ENCODE results near the gene TSPAN18. TPM values are rescaled to one million over a fixed set of nuclear protein-coding genes. Genes with fewer than 3 reads are reported as not detected.

TSPAN18 gene
- total RNA-seq, 1 experiment from 2014 or later, result 1.8 TPM

GRCh38 chr11:44763121-44763820 is 36.5 kb downstream of the TSPAN18 start:
- Histone ChIP-seq H2AFZ (ENCODE audit: low read length) (no peak overlapping the region), H3K27me3 (ENCODE audit: low read length) (no peaks in the 10 kb centered on the region), H3K9me3 (ENCODE audit: low read length) (peaks cover 4% of the 10 kb centered on the region), H3K4me3 (ENCODE audit: low read length) (no peak overlapping the region), H4K20me1 (ENCODE audit: insufficient read depth, low read depth, low read length) (no peaks in the 10 kb centered on the region), H3K4me1 (ENCODE audit: low read length) (no peaks in the 10 kb centered on the region), H3K9me2 (replicated peaks; ENCODE audit: insufficient read depth, low read length) (no peaks in the 10 kb centered on the region), H3K36me3 (ENCODE audit: insufficient read depth, low read length) (no peaks in the 10 kb centered on the region), H3K79me2 (ENCODE audit: low read length) (no peaks in the 10 kb centered on the region), H3K4me2 (ENCODE audit: low read depth, low read length, poor library complexity, severe bottlenecking) (no peak overlapping the region), H3K9ac (ENCODE audit: low read length) (no peak overlapping the region), H3K27ac (ENCODE audit: low read length) (no peak overlapping the region)
- DNase-seq, result no peak

DNA sequence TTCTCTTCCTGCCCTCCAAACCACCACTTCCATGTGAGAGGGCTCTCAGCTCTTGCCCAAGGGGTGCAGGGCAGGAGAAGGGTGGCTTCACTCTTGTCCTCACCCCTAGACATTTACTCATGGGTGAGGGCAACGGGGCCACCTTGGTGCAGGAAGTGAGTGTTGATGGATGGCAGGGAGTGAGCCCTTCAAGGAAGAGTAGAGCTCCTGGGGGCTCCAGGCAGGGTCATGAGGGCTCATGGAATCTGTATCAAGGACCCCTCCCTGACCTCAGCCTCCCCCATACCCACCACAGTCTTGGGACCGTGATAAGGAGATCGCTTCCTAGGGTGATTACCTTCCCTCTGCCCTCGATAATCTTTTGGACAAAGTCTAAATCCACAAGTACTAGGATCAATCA is 37.8 kb downstream of the TSPAN18 start:
- Histone ChIP-seq H3K27ac (ENCODE audit: low read length) (no peak overlapping the region), H3K9me2 (replicated peaks; ENCODE audit: insufficient read depth, low read length) (no peaks in the 10 kb centered on the region), H3K9me3 (ENCODE audit: low read length) (no peaks in the 10 kb centered on the region), H3K79me2 (ENCODE audit: low read length) (no peaks in the 10 kb centered on the region), H4K20me1 (ENCODE audit: insufficient read depth, low read depth, low read length) (no peaks in the 10 kb centered on the region), H3K4me1 (ENCODE audit: low read length) (no peaks in the 10 kb centered on the region), H3K4me2 (ENCODE audit: low read depth, low read length, poor library complexity, severe bottlenecking) (no peak overlapping the region), H3K9ac (ENCODE audit: low read length) (no peak overlapping the region), H2AFZ (ENCODE audit: low read length) (no peak overlapping the region), H3K27me3 (ENCODE audit: low read length) (no peaks in the 10 kb centered on the region), H3K36me3 (ENCODE audit: insufficient read depth, low read length) (no peaks in the 10 kb centered on the region), H3K4me3 (ENCODE audit: low read length) (no peak overlapping the region)
- DNase-seq, result no peak

DNA sequence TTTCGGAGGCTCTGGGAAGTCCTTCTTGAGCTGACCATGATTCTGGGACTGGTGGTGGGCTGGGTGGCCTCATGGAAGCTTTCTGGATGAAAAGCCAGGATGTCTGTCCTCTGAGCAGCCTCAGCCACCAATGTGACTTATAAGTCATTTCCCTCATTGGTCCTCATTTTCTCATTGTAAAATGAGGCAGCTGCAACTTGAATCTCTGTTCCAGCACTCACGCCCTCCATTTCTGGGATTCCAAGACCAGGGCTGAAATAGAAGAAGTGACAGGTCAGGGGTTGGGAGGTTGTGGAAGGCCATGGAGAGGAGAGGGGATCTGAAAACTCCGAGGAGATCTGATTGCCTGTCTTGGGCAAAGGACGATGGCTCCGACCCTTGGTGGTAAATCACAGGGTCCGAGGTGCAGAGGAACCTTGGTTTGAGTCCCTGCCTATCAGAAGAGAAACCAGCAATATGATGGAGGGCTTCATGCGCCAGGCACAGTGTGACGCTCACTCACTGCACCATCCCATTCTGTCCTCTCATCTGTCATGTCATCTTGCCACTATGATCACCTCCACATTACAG is 38.3 kb downstream of the TSPAN18 start:
- Histone ChIP-seq H3K27ac (ENCODE audit: low read length) (no peak overlapping the region), H3K9me3 (ENCODE audit: low read length) (no peaks in the 10 kb centered on the region), H3K27me3 (ENCODE audit: low read length) (no peaks in the 10 kb centered on the region), H3K4me2 (ENCODE audit: low read depth, low read length, poor library complexity, severe bottlenecking) (no peak overlapping the region), H2AFZ (ENCODE audit: low read length) (no peak overlapping the region), H3K9me2 (replicated peaks; ENCODE audit: insufficient read depth, low read length) (no peaks in the 10 kb centered on the region), H3K36me3 (ENCODE audit: insufficient read depth, low read length) (no peaks in the 10 kb centered on the region), H4K20me1 (ENCODE audit: insufficient read depth, low read depth, low read length) (no peaks in the 10 kb centered on the region), H3K79me2 (ENCODE audit: low read length) (no peaks in the 10 kb centered on the region), H3K9ac (ENCODE audit: low read length) (no peak overlapping the region), H3K4me3 (ENCODE audit: low read length) (no peak overlapping the region), H3K4me1 (ENCODE audit: low read length) (no peaks in the 10 kb centered on the region)
- no peak for DNase-seq

DNA sequence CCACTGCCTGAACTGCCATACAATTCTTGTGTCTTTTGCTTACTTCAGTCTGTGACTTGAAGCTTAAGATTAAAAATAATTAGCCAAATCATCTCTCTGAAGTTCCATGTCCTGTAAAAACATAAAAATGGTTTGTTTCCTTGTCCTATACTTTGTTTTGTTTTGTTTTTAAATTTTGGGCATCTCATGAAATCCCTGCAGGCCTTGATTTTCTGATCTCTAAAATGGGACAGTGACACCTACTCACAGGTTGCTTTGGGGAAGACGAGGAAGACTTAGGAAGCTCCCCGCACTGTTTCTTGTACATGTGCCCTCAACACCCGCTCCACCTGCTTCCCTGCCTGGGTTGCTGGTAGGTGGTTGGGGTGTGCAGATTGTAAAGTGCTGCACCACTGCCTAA is 38.9 kb downstream of the TSPAN18 start:
- Histone ChIP-seq H3K36me3 (ENCODE audit: insufficient read depth, low read length) (no peaks in the 10 kb centered on the region), H3K4me3 (ENCODE audit: low read length) (no peak overlapping the region), H2AFZ (ENCODE audit: low read length) (no peak overlapping the region), H3K4me2 (ENCODE audit: low read depth, low read length, poor library complexity, severe bottlenecking) (no peak overlapping the region), H3K27ac (ENCODE audit: low read length) (no peak overlapping the region), H3K9me2 (replicated peaks; ENCODE audit: insufficient read depth, low read length) (no peaks in the 10 kb centered on the region), H3K9me3 (ENCODE audit: low read length) (no peaks in the 10 kb centered on the region), H3K79me2 (ENCODE audit: low read length) (no peaks in the 10 kb centered on the region), H3K27me3 (ENCODE audit: low read length) (no peaks in the 10 kb centered on the region), H3K4me1 (ENCODE audit: low read length) (no peaks in the 10 kb centered on the region), H3K9ac (ENCODE audit: low read length) (no peak overlapping the region), H4K20me1 (ENCODE audit: insufficient read depth, low read depth, low read length) (no peaks in the 10 kb centered on the region)
- DNase-seq, result no peak

- Histone ChIP-seq H3K36me3 (ENCODE audit: insufficient read depth, low read length) (no peaks in the 10 kb centered on the region), H3K79me2 (ENCODE audit: low read length) (no peaks in the 10 kb centered on the region), H3K9ac (ENCODE audit: low read length) (no peak overlapping the region), H3K27ac (ENCODE audit: low read length) (no peak overlapping the region), H3K9me3 (ENCODE audit: low read length) (no peaks in the 10 kb centered on the region), H3K9me2 (replicated peaks; ENCODE audit: insufficient read depth, low read length) (no peaks in the 10 kb centered on the region), H3K4me1 (ENCODE audit: low read length) (no peaks in the 10 kb centered on the region), H2AFZ (ENCODE audit: low read length) (no peak overlapping the region), H4K20me1 (ENCODE audit: insufficient read depth, low read depth, low read length) (no peaks in the 10 kb centered on the region), H3K27me3 (ENCODE audit: low read length) (no peaks in the 10 kb centered on the region), H3K4me2 (ENCODE audit: low read depth, low read length, poor library complexity, severe bottlenecking) (no peak overlapping the region), H3K4me3 (ENCODE audit: low read length) (no peak overlapping the region)
- DNase-seq, result no peak
Measured at GRCh38 chr11:44766112-44766971, 39.6 kb downstream of the TSPAN18 start.

- no peak overlapping the region for H3K4me3 ChIP-seq (ENCODE audit: low read length)
- H3K9me3 ChIP-seq (ENCODE audit: low read length), result no peaks in the 10 kb centered on the region
- no peaks in the 10 kb centered on the region for H3K4me1 ChIP-seq (ENCODE audit: low read length)
- H3K9ac ChIP-seq (ENCODE audit: low read length), result no peak overlapping the region
- H3K36me3 ChIP-seq (ENCODE audit: insufficient read depth, low read length), result no peaks in the 10 kb centered on the region
- H4K20me1 ChIP-seq (ENCODE audit: insufficient read depth, low read depth, low read length), result no peaks in the 10 kb centered on the region
- H3K9me2 ChIP-seq (replicated peaks; ENCODE audit: insufficient read depth, low read length), result no peaks in the 10 kb centered on the region
- H3K79me2 ChIP-seq (ENCODE audit: low read length), result no peaks in the 10 kb centered on the region
- no peak overlapping the region for H3K4me2 ChIP-seq (ENCODE audit: low read depth, low read length, poor library complexity, severe bottlenecking)
- no peaks in the 10 kb centered on the region for H3K27me3 ChIP-seq (ENCODE audit: low read length)
- DNase-seq, result no peak
- no peak overlapping the region for H2AFZ ChIP-seq (ENCODE audit: low read length)
- no peak overlapping the region for H3K27ac ChIP-seq (ENCODE audit: low read length)
Measured at GRCh38 chr11:44766972-44767278, 40.2 kb downstream of the TSPAN18 start.

DNA sequence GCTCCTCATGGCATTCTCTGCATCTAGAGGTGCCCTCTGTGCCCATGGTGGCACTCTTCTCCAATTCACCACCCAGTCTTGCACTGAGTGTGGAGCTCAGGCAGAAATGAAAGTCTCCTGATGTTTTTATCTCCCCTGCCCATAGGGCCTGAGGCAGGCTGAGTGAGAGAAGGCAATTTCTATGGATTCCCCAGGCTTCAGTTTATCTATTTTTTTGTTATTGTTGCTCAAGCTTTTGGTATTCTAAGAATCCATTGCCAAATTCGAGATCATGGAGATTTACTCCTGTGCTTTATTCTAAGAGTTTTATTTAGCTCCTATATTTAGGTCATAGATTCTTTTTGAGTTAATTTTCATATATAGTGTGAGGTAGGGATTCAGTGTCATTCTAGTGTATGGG is 40.7 kb downstream of the TSPAN18 start:
- H2AFZ ChIP-seq (ENCODE audit: low read length), result no peak overlapping the region
- no peak overlapping the region for H3K4me2 ChIP-seq (ENCODE audit: low read depth, low read length, poor library complexity, severe bottlenecking)
- H3K9ac ChIP-seq (ENCODE audit: low read length), result no peak overlapping the region
- H4K20me1 ChIP-seq (ENCODE audit: insufficient read depth, low read depth, low read length), result no peaks in the 10 kb centered on the region
- no peaks in the 10 kb centered on the region for H3K9me2 ChIP-seq (replicated peaks; ENCODE audit: insufficient read depth, low read length)
- no peaks in the 10 kb centered on the region for H3K4me1 ChIP-seq (ENCODE audit: low read length)
- H3K9me3 ChIP-seq (ENCODE audit: low read length), result no peaks in the 10 kb centered on the region
- DNase-seq, result no peak
- no peaks in the 10 kb centered on the region for H3K79me2 ChIP-seq (ENCODE audit: low read length)
- H3K4me3 ChIP-seq (ENCODE audit: low read length), result no peak overlapping the region
- H3K27ac ChIP-seq (ENCODE audit: low read length), result no peak overlapping the region
- no peaks in the 10 kb centered on the region for H3K36me3 ChIP-seq (ENCODE audit: insufficient read depth, low read length)
- H3K27me3 ChIP-seq (ENCODE audit: low read length), result no peaks in the 10 kb centered on the region

GRCh38 chr11:44770401-44770800 is 43.6 kb downstream of the TSPAN18 start:
- H3K27me3 ChIP-seq (ENCODE audit: low read length), result no peaks in the 10 kb centered on the region

More at GRCh38 chr11:44770401-44770800, 43.6 kb downstream of the TSPAN18 start:
- no peak overlapping the region for H2AFZ ChIP-seq (ENCODE audit: low read length)
- H3K9me3 ChIP-seq (ENCODE audit: low read length), result no peaks in the 10 kb centered on the region
- H3K27ac ChIP-seq (ENCODE audit: low read length), result no peak overlapping the region
- H3K79me2 ChIP-seq (ENCODE audit: low read length), result no peaks in the 10 kb centered on the region
- H3K9me2 ChIP-seq (replicated peaks; ENCODE audit: insufficient read depth, low read length), result no peaks in the 10 kb centered on the region
- no peak overlapping the region for H3K4me3 ChIP-seq (ENCODE audit: low read length)
- no peak overlapping the region for H3K9ac ChIP-seq (ENCODE audit: low read length)
- no peaks in the 10 kb centered on the region for H4K20me1 ChIP-seq (ENCODE audit: insufficient read depth, low read depth, low read length)
- no peak overlapping the region for H3K4me2 ChIP-seq (ENCODE audit: low read depth, low read length, poor library complexity, severe bottlenecking)
- DNase-seq, result no peak
- H3K36me3 ChIP-seq (ENCODE audit: insufficient read depth, low read length), result no peaks in the 10 kb centered on the region
- H3K4me1 ChIP-seq (ENCODE audit: low read length), result peaks cover 8% of the 10 kb centered on the region

Measured in Karpas-422 (cell line).